Measurements from ENCODE around the gene KIAA0232. TPM values are rescaled to one million over a fixed set of nuclear protein-coding genes. Genes with fewer than 3 reads are reported as not detected.

KIAA0232 gene, protein sequence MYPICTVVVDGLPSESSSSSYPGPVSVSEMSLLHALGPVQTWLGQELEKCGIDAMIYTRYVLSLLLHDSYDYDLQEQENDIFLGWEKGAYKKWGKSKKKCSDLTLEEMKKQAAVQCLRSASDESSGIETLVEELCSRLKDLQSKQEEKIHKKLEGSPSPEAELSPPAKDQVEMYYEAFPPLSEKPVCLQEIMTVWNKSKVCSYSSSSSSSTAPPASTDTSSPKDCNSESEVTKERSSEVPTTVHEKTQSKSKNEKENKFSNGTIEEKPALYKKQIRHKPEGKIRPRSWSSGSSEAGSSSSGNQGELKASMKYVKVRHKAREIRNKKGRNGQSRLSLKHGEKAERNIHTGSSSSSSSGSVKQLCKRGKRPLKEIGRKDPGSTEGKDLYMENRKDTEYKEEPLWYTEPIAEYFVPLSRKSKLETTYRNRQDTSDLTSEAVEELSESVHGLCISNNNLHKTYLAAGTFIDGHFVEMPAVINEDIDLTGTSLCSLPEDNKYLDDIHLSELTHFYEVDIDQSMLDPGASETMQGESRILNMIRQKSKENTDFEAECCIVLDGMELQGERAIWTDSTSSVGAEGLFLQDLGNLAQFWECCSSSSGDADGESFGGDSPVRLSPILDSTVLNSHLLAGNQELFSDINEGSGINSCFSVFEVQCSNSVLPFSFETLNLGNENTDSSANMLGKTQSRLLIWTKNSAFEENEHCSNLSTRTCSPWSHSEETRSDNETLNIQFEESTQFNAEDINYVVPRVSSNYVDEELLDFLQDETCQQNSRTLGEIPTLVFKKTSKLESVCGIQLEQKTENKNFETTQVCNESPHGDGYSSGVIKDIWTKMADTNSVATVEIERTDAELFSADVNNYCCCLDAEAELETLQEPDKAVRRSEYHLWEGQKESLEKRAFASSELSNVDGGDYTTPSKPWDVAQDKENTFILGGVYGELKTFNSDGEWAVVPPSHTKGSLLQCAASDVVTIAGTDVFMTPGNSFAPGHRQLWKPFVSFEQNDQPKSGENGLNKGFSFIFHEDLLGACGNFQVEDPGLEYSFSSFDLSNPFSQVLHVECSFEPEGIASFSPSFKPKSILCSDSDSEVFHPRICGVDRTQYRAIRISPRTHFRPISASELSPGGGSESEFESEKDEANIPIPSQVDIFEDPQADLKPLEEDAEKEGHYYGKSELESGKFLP (N-terminal part only)
- total RNA-seq, result 8.6 and 17.9 TPM in 2 replicates

DNA sequence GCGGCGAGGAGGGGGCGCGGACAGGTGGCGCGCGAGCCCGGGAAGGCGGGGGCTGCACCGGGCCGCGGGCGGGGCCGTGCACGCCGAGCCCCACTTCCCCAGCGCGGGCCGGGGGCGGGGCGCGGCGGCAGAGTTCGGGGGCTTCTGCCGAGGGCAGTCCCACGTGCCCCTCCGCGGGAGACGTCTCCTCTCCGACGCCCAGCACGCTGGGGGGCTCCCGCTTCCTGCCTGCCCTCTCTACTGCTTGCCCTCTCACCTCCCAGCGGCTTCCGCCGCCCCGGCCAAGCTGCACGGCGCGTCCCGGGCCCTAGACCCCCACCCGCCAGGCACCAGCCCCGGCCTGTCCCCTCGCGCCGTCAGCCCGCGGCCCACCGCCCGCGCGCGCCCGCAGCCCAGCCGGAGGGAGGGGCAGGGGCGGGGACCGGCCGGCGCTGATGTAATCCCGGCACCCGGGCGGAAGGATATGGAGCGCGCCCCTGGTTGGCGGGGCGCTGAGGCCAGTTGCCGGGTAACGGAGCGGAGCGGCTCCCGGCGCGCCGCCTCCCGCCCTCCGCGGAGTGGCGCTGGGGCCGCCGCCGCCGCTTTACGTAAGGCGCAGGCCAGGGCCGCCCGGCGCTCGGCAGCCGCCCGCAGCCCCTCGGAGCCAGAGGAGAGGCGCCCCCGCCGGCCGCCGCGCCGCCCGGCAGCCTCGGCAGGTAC is at the start of gene KIAA0232:
Gene KIAA0232, plus strand, starts transcription at position 581 of the 699 bp plus-strand sequence. CDS start 41,727 bp downstream, outside the sequence.

DNA sequence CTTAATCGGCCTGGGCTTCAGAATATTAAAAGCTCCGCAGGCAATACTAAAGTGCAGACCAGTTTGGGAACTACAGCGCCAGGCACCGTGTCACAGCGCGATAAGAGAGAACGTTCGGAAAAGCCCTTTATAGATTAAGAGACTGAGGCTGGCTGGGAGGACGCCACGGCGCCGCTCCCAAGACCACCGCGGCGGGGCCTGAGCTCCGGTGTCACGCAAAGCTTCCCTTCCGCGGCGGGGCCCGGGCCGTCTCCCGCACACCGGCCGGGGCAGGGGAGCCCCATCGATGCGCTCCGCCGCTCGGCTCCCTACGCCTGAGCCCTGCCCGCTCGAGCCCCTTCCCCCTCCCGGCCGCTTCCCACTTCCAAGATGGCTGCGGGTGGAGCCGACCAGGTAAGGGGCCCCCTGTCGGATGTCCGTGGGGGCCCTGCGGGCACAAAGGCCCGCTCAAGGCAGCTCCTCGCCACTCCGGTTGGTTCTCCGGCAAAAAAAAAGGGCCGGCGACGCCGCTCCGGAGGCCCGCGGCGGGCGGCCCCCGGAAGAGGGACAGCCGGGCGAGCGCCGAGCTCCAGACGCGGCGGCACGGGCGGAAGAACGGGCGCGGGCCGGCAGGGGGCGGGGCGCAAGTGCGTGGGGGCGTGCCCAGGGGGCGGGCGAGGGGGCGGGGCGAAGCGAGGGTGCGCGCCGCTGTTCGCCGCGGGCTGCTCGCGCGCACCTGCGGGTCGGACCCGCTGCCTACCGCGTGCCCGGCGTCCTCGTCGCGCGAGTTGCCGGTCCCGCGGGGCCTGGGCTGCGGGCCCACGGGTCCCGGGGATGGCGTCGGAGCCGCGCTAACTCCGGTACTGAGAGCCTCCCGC is 126.8 kb downstream of the KIAA0232 start, which contains the start of gene TBC1D14:
Gene TBC1D14, plus strand, starts transcription at position 714 of the 857 bp plus-strand sequence. CDS start 13,564 bp downstream, outside the sequence.

Other genes starting within 250 kb of the KIAA0232 start
- gene MAN2B2, start 207.5 kb upstream of the KIAA0232 start, total RNA-seq, result 7.9 and 20.9 TPM in 2 replicates
- 81.6 and 178 TPM in 2 replicates for gene MRFAP1, start 142.0 kb upstream of the KIAA0232 start, total RNA-seq
- 0.06 and 0.16 TPM in 2 replicates for gene S100P, start 88.8 kb upstream of the KIAA0232 start, total RNA-seq
- 30.1 and 59.9 TPM in 2 replicates for gene MRFAP1L1, start 72.9 kb upstream of the KIAA0232 start, total RNA-seq
- gene BLOC1S4, start 66.6 kb upstream of the KIAA0232 start, total RNA-seq, result 7.6 and 9.4 TPM in 2 replicates
- gene TBC1D14, start 127.1 kb downstream of the KIAA0232 start, total RNA-seq, result 14.9 and 33.0 TPM in 2 replicates